Kidney epithelial cell (primary cell): Measurements from ENCODE around the gene RFTN1. TPM values are rescaled to one million over a fixed set of nuclear protein-coding genes. Genes with fewer than 3 reads are reported as not detected.

Source experiments
- DNase-seq: peaks from one replicate; pipeline ENCODE4 v3.0.0-alpha.2; 2010; ENCODE audit warnings: low read depth
- H3K27me3 ChIP-seq: 2 replicates; pipeline ENCODE4 v1.6.0; 2011; ENCODE audit warnings: low read length; ENCODE audit not compliant: control insufficient read depth, insufficient read depth
- H3K36me3 ChIP-seq: 2 replicates; pipeline ENCODE4 v1.5.1; 2011; ENCODE audit warnings: low read length; ENCODE audit not compliant: control insufficient read depth, insufficient read depth
- H3K4me3 ChIP-seq: 2 replicates; pipeline ENCODE4 v1.5.1; 2011; ENCODE audit warnings: low read depth, mild to moderate bottlenecking, control low read depth, low read length
- total RNA-seq: library from RNA; depleted of rRNA; stranded (reverse); fragments of >200 nt; gene quantifications from 2 replicates; pipeline ENCODE4 v1.2.3, GENCODE V29; 2015
- TF ChIP-seq, protein P1 (sequence below): IDR thresholded peaks from 2 replicates; pipeline ENCODE4 v1.5.1; 2011; ENCODE audit warnings: mild to moderate bottlenecking, moderate library complexity, low read length, control low read depth, inconsistent platforms; ENCODE audit not compliant: insufficient read depth, poor library complexity, severe bottlenecking

Gene RFTN1
- total RNA-seq, 1 donor from 2014 or later: 50.7 TPM

GRCh38 chr3:16328124-16328523 is 185.4 kb downstream of the RFTN1 start:
- DNase-seq: no peak
- H3K36me3 ChIP-seq: no peaks in the 10 kb centered on the region
- TF ChIP-seq, protein P1, sequence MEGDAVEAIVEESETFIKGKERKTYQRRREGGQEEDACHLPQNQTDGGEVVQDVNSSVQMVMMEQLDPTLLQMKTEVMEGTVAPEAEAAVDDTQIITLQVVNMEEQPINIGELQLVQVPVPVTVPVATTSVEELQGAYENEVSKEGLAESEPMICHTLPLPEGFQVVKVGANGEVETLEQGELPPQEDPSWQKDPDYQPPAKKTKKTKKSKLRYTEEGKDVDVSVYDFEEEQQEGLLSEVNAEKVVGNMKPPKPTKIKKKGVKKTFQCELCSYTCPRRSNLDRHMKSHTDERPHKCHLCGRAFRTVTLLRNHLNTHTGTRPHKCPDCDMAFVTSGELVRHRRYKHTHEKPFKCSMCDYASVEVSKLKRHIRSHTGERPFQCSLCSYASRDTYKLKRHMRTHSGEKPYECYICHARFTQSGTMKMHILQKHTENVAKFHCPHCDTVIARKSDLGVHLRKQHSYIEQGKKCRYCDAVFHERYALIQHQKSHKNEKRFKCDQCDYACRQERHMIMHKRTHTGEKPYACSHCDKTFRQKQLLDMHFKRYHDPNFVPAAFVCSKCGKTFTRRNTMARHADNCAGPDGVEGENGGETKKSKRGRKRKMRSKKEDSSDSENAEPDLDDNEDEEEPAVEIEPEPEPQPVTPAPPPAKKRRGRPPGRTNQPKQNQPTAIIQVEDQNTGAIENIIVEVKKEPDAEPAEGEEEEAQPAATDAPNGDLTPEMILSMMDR: no peak
- H3K27me3 ChIP-seq: no peaks in the 10 kb centered on the region
- no peak overlapping the region for H3K4me3 ChIP-seq

DNA sequence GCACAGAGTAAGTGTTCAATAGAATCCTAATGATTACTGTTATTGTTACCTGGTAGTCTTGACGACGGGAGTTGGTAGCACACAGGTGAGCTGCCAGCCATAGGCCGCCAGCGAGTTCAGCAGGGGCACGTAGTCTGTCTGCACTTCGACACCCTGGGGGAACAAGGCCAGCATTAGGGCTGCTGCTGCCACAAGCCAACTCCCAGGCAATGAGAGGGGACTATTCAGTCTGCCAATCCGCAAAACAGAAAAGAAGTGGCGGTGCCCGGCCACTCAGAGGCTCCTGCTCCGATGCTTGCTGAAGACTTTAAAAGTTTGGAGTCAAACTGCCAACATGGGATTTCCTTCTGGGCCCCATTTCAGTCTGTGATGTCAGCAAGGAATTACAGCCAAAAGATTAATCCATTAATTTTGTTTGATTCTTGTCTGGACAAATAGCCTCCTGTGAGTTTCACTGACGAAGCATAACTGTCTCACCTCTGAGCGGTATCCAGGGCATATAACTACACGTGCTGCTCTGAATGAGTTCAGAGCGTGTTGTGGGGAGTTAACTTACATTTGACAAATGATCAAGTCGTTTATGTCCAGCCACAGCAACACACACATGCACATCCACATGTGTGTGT is 186.7 kb downstream of the RFTN1 start:
- DNase-seq: no peak
- TF ChIP-seq, protein P1: no peak

DNA sequence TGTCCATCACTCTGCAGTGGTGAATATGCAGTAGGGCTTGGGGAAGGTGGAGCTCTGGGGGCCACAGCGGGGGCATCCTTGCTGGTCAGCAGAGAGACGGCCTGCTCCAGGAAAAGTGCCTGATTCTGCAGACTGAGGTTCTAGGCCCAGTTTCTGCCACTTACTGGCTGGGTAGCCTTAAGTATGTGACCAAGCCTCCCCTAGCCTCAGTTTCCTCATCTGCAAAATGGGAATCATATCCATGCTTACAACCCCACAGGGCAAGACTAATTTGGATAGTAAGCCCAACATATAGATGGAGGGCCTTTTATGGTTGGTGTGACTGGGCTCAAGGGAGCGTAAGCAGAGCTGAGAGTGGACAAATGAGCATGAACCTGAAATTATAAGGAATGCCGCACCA is 187.6 kb downstream of the RFTN1 start:
- TF ChIP-seq, protein P1: no peak
- Histone ChIP-seq H3K36me3 (peaks cover 4% of the 10 kb centered on the region), H3K4me3 (no peak overlapping the region), H3K27me3 (no peaks in the 10 kb centered on the region)
- no peak for DNase-seq

More for the DNA sequence above, 186.7 kb downstream of the RFTN1 start:
- H3K4me3 ChIP-seq: no peak overlapping the region
- H3K27me3 ChIP-seq: no peaks in the 10 kb centered on the region
- peaks cover 3% of the 10 kb centered on the region for H3K36me3 ChIP-seq

DNA sequence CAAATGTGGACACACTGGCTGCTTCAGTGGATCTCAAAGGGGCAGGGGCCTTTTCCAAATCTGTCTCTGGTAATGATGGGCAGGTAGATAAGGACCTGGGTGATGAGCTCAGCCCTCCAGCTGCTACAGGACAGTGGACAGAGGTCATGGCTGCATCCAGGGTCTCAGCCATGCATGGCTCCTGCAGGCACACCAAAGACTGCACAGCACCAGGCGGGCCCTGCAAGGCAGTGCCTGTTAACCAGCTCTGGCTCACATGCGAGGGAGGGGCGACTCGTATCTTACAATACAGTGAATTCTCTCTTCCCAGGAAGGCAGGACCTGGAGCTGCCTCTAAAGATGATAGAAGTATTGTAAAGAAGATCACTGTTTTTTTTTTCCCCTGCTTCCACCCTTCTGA is 189.8 kb downstream of the RFTN1 start:
- TF ChIP-seq, protein P1: no peak
- no peak for DNase-seq
- H3K27me3 ChIP-seq: no peaks in the 10 kb centered on the region
- H3K36me3 ChIP-seq: peaks cover 4% of the 10 kb centered on the region
- no peak overlapping the region for H3K4me3 ChIP-seq

DNA sequence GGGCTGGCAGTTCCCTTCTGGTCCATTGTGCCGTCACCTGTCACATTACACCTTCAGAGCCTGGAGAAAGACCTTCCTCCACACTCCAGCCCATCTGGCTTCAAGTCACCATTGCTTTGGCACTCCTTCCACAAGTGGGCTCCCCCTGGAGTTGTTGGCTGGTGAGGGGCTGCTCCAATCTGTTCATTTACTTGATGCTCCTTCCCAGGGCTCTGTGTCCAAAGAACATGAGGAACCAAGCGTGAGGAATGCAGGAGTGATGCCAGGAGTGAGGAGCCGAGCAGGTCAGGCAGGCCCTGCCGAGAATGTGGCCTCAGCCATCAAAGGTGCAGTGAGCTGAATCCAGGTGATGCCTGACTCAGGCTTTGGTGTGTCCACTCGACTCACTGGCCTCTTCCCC is 191.3 kb downstream of the RFTN1 start:
- DNase-seq: no peak
- H3K36me3 ChIP-seq: peaks cover 4% of the 10 kb centered on the region
- H3K27me3 ChIP-seq: no peaks in the 10 kb centered on the region
- no peak overlapping the region for H3K4me3 ChIP-seq
- TF ChIP-seq, protein P1: no peak

DNA sequence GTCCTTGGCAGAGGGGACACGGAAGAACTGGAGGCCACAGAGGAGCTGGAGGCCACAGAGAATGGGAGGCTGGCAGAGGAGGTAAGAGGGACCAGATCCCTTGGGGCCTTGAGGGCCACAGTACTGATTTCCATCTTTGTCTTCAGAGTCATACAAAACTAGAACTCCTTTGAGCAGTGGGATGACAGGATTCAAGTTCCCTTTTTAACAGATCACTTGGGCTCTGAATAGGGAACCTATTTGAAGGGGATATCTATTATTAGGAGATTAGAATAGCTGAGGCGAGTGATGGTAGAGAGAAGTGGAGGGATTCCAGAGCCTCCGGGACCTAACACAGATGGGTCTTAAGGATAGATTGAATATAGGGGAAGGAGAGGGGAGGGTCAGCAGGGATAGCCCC is 192.8 kb downstream of the RFTN1 start:
- Histone ChIP-seq H3K27me3 (no peaks in the 10 kb centered on the region), H3K4me3 (no peak overlapping the region), H3K36me3 (peaks cover 4% of the 10 kb centered on the region)
- TF ChIP-seq, protein P1: no peak
- DNase-seq: no peak
